Suppressor macrophage treated with lipopolysaccharide for 4 hours (primary cell): ENCODE measurements around the gene OPTC.
"Not testable (repeated sequence)": the region's sequence is repeated elsewhere in the genome, so short reads cannot be mapped to it uniquely, and the experiment has no call there.

Experiments used
- DNase-seq: peaks from one replicate; pipeline ENCODE4 v3.0.0-alpha.2; 2020

The OPTC gene

DNA sequence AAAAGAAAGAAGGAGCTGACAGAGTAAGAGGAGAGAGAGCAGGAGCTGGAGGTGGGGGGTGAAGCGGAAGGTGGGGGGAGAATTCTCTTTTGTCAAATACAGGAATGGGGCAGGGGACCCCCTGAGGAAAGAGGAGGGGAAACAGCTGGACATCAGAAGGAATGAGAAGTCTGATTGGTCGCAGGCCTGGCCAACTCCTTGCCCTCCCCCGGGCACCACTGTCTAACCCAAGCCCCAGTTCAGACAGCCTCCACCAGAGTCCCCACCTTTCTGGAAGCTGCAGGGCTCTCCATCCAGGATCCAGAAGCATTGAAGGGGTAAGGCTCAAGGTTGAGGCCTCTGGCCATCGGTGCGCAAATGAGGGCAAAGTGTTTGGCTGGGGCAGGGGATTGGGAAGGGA, at the start of gene OPTC:
Gene OPTC (plus strand): TSS at position 253 of the 400 bp plus-strand sequence. CDS start 1,853 bp downstream, outside the sequence.
- no peak for DNase-seq

- no peak for DNase-seq
Observed at GRCh38 chr1:203444171-203444576, 49.8 kb upstream of the OPTC start.

DNA sequence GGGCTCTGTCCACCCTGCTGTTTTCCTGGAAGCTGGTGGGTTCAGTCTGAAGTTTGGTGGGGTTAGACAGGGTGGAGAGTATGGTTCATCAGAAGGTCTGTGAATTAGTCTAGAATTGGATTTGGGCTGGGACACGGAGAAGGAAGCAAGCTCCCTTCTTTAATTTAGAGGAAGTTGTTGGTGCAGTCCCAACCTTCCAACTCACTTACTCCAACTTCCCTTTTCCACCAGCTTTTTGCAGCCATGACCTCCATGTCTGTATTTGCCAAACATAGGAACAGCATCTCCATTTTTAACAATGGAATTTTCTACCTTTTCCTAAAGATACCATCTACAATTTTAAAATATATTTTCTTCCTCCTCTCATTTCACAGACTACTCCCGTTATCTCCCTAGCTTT, 46.8 kb upstream of the OPTC start:
- peak; percentile 56 for DNase-seq

GRCh38 chr1:203447598-203447997, 46.4 kb upstream of the OPTC start:
- DNase-seq, result not testable (repeated sequence)

- no peak for DNase-seq
Observed at GRCh38 chr1:203448521-203449061, 45.4 kb upstream of the OPTC start.

DNA sequence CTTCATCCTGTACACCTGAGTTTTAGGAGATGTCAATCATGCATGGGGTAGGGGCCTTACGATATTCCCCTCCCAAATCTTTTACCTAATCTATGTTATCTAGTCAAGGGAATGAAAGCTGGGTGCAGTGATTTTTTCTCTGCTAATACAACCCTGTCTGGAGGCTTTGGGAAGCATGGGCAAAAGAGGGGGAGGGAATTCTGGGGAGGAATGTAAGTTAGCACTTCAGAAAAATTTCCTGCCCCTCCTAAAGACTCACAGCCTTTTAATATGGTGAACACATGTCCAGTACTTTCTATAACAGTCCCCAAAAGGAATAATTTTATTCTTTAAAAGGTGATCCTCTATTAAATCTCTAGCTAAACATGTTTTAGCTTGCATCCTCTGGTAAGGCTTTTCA, 44.0 kb upstream of the OPTC start:
- DNase-seq, result no peak

DNA sequence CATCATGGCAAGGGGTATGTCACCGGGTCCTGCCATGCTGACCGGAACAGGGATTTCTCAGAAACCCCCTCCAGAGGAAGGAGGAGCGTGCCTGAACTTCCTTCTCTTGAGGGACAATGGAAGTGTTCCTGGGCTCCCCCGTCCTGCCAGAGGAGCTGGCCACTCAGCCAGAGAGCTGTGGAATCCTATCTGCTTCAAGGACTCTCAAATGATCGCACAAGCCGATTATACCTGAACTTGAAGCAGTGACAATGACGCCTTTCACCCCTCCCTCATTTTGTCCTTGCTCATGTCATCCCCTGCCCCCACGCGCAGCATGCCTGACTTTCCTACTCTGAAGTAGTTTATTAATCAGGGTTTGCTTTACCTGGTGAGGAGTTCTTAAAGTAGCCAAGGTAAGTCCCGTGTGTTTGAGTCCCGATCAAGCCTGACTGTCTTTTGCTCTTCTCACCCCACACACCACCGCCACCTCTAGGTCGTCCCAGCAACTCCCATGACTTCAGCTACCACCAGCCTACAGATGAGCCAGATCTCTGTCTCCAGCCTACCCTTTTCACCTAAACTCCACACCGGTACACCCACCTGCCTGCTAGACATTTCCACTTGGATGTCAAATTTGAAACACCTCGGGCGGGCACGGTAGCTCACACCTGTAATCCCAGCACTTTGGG, 43.3 kb upstream of the OPTC start:
- DNase-seq, result no peak

- no peak for DNase-seq
Observed at GRCh38 chr1:203451836-203452784, 41.8 kb upstream of the OPTC start.

DNA sequence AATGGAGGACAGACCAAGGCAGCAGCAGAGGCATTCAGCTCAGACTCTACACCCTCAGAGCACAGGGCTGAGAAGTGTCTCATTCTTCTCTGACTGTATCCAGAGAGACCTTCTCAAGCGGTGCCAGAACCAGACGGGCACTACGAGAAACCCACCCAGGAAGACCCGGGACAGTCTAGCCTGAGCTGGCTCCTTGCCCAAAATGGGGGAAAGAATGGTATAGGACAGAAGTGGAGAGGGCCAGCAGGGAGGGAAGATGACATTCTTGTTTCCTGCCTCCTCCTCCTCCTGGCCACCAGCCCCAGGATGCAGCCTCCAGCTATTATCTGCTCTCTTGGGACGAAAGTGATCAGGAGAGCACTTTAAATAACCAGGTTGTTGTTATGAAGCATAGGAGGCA, 40.9 kb upstream of the OPTC start:
- no peak for DNase-seq

GRCh38 chr1:203453616-203454015, 40.3 kb upstream of the OPTC start:
- DNase-seq, result no peak

- no peak for DNase-seq
Observed at GRCh38 chr1:203454986-203455471, 38.9 kb upstream of the OPTC start.

GRCh38 chr1:203455706-203456105, 38.2 kb upstream of the OPTC start:
- DNase-seq, result no peak

DNA sequence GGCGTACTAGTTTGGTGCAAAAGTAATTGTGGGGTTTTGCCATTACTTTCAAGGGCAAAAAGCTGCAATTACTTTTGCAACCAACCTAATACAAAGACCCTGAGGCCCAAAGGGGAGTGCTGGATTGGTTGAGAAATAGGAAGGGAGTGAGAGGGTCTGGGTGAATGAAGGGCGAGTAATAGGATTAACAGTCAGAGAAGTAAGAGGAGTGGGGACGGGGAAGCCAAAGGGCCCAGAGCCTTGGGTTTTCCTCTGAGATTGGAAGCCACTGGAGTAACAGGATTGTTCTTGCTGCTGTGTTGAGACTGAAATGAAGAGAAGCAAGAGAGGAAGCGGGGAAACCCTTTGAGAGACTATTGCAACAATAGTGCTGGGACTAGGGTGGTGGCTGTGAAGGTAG, 37.4 kb upstream of the OPTC start:
- DNase-seq, result no peak

GRCh38 chr1:203458078-203458477, 35.9 kb upstream of the OPTC start:
- DNase-seq, result no peak

DNA sequence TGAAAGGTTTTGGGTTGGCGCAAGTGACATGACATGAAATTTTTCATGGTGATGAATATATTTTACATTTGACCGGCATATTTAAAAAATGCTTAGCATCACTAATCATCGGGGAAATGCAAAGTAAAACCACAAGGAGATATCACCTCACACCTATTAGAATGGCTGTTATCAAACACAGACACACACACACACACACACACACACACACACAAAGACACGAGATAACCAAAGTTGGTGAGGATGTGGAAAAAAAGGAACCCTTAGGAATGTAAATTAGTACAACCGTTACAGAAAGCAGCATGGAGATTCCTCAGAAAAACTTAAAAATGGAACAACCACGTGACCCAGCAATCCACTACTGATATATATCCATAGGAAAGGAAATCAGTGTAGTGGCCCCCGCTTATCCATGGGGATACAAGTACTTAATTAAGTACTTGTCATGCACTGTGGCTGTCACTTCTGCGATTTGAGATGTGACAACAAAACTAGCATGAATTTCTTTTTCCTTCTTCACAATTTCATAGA, 34.2 kb upstream of the OPTC start:
- no peak for DNase-seq

- no peak for DNase-seq
Observed at GRCh38 chr1:203461717-203462116, 32.2 kb upstream of the OPTC start.

GRCh38 chr1:203462143-203462542, 31.8 kb upstream of the OPTC start:
- DNase-seq, result no peak

- no peak for DNase-seq
Observed at GRCh38 chr1:203462878-203463277, 31.1 kb upstream of the OPTC start.

DNA sequence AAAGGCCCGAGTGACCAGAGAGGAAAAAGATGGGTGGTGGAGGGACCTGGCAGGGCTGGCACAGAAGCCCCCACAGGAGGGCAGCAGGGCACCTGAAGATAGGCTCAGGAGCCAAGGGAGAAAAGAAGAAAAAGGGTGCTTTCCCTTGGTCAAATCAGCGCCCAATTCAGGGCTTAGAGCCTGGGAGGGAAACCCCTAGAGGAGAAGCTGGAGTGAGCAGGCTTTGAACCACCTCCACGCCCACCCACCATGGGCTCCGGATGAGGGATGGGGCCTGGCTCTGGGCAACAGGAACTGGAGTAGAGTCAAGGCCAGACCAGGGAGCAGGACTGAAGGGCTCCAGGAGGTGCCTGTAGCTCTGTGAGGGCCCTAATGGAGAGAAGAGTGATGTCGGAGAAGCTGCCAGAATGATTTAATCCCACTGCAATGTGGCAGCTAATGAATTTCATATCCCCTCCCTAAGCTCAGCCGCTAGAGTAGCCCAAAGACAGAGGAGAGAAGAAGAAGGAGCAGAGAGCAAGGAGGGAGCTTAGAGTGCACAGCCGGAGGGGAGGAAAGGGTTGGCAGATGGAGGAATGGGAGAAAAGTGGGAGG, 30.4 kb upstream of the OPTC start:
- DNase-seq, result no peak

- DNase-seq, result no peak
Observed at GRCh38 chr1:203464226-203464625, 29.7 kb upstream of the OPTC start.

- DNase-seq, result no peak
Observed at GRCh38 chr1:203464743-203465142, 29.2 kb upstream of the OPTC start.

DNA sequence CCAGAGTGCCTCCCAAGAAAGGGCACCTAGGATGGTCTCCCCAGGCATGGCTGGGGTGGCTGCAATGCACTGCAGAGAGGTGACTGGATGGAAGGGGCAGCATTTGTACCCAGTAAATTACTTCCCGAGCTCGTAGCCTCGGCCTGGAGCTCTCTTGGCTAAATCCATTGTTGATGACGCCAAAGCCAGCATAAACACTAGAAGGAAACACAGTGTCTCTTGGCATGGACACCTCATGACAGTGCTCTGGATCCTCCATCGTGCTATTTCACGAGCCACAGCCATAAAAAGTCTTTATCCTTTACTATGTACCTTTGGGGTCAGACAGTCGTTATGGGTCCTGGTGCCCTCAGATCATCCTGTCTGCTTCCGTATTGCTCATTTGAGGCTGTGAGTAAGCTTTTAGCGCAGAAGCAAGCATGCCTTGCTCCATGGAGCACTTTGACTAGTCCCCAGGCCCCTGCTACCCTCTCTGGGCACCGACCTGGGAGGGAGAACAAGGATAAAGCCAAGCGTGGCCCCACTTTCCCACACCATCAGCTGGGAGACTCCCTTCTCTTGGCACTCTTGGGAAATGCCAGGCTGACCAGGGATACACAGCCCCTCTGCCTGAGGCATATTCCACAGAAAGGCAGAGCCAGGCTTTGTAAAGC, 28.7 kb upstream of the OPTC start:
- no peak for DNase-seq

GRCh38 chr1:203465948-203466347, 28.0 kb upstream of the OPTC start:
- no peak for DNase-seq
